ENCODE data around the gene PPP1R3D. TPM values are rescaled to one million over a fixed set of nuclear protein-coding genes. Genes with fewer than 3 reads are reported as not detected.
A peak's percentile ranks its signal among the peaks of the same experiment; 100 is the strongest.

PPP1R3D gene, protein sequence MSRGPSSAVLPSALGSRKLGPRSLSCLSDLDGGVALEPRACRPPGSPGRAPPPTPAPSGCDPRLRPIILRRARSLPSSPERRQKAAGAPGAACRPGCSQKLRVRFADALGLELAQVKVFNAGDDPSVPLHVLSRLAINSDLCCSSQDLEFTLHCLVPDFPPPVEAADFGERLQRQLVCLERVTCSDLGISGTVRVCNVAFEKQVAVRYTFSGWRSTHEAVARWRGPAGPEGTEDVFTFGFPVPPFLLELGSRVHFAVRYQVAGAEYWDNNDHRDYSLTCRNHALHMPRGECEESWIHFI
- total RNA-seq, result 1 to 10 TPM; 6.0 to 6.3 TPM

DNA sequence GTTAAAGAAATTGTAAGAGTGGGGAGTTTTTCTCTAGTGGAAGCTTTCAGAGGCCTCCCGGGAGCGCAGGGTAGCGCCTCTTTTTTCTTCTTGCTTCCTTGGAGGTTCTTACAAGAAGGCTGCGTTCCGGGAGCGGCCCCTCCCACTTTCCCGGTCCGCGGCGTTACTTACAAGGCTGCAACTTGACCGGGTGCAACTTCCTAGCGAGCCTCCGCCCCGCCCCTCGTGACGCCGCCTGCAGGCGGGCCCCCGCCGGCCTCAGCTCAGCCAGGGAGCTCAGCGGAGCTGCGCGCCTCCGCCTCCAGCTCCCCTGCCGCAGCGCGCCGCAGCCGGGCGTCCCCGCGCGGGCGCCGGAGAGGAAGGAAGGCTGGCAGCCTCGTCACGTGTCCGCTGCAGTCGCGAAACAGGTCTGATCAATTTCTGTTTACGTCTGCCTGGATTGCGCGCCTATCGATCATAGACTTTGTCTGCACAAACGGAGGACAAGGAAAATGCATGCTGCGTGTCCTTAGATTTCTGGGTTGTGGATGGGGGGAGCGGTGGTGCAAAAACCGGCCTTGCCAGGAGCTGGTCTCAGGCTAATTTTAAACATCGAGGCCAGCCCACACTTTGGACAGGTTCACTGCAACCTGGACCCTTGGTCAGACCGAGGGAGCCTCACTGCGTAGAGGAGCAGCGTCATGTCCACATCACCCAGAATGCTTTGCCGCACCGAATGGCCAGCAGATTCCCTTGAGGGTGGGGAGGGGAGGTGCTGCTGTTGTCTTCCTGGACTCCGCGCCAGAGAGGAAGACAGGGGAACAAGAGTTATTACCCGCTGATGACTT is at the start of gene PPP1R3D, which contains the start of gene FAM217B:
Gene PPP1R3D, minus strand, starts transcription at position 177 of the 827 bp plus-strand sequence. CDS start 374 bp downstream, outside the sequence.
Gene FAM217B, plus strand, starts transcription at position 261 of the 827 bp plus-strand sequence. CDS start 3,555 bp downstream, outside the sequence.
- H3K9me3 ChIP-seq, result no peaks in the 10 kb centered on the region
- peaks cover 43% of the 10 kb centered on the region for H3K4me1 ChIP-seq
- WGBS, 2 donors, result 0 to 1% methylated on average over 38 to 55 of the region's 57 CpGs
- DNase-seq, result peak; percentile 96 to 99 (median 98)
- H3K27ac ChIP-seq, result peak within 1 kb of the TSS; percentile 78 to 93 (median 91)
- peaks cover 2 to 5% of the 10 kb centered on the region in 2 donors for H3K36me3 ChIP-seq (replicated peaks in 1 of 2; ENCODE audit: insufficient read depth in 1 of 2, low read depth in 2 of 2)
- intact Hi-C loops (cut with DNase I), result no loop called here
- peak within 1 kb of the TSS; percentile 17 to 33 for H3K4me3 ChIP-seq
- TF ChIP-seq, protein P1, sequence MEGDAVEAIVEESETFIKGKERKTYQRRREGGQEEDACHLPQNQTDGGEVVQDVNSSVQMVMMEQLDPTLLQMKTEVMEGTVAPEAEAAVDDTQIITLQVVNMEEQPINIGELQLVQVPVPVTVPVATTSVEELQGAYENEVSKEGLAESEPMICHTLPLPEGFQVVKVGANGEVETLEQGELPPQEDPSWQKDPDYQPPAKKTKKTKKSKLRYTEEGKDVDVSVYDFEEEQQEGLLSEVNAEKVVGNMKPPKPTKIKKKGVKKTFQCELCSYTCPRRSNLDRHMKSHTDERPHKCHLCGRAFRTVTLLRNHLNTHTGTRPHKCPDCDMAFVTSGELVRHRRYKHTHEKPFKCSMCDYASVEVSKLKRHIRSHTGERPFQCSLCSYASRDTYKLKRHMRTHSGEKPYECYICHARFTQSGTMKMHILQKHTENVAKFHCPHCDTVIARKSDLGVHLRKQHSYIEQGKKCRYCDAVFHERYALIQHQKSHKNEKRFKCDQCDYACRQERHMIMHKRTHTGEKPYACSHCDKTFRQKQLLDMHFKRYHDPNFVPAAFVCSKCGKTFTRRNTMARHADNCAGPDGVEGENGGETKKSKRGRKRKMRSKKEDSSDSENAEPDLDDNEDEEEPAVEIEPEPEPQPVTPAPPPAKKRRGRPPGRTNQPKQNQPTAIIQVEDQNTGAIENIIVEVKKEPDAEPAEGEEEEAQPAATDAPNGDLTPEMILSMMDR (IDR thresholded peaks at IDR 0.05), result peak in 4 of 7 experiments; percentile 14 to 36 (median 26)
- peak; percentile 80 to 84 (median 81) for TF ChIP-seq POLR2A (IDR thresholded peaks at IDR 0.05)
- ATAC-seq, result peak; percentile 96
- H3K27me3 ChIP-seq, result no peaks in the 10 kb centered on the region

DNA sequence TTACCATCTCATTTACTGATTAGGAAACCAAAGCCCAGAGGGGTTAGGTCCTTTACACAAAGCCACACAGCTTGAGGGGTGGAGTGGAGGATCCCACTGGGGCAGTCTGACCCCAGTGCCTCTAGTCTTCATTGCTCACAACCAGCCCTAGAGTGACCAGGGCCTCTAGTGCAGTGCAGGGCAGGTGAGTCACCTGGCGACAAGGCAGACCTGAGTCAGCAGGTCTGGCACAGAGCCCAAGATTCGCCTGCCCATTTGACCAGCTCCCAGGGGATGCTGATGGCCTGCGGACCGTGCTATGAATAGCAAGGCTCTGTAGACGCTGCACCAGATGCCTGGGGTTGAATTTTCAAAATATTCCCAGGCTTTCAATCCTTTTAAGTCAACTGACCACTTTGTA is 48.0 kb upstream of the PPP1R3D start:
- H3K36me3 ChIP-seq (replicated peaks in 1 of 2; ENCODE audit: insufficient read depth in 1 of 2, low read depth in 2 of 2), result no peaks in the 10 kb centered on the region
- no peaks in the 10 kb centered on the region for H3K27me3 ChIP-seq
- H3K9me3 ChIP-seq, result no peaks in the 10 kb centered on the region
- no peaks in the 10 kb centered on the region for H3K4me1 ChIP-seq
- TF ChIP-seq POLR2A (IDR thresholded peaks at IDR 0.05), result no peak
- TF ChIP-seq, protein P1 (IDR thresholded peaks at IDR 0.05), result no peak
- no peak overlapping the region for H3K4me3 ChIP-seq
- WGBS, 2 donors, result 49 to 76% methylated on average over 2 to 5 of the region's 5 CpGs
- intact Hi-C loops (cut with DNase I), result no loop called here
- ATAC-seq (peak; percentile 38), DNase-seq (peak; percentile 39 to 88 (median 54))
- no peak overlapping the region for H3K27ac ChIP-seq

DNA sequence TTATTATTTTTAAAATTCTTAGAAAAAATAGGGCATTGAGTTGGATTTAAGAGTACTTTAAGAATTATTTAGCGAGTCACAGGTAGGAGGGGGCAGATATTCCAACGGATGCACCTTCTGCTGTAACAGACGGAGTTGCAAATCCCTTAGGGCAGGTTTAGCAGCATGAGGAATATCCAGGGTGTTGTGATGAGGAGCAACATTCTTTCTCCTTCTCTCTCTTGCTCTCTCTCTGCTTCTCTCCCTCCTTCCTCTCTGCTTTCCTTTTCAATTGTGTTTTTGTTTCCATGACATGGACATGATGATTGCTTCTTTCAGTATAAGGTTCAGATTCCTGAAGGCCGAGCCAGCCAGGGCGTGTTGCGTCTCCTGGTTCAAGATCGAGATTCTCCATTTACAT is 47.0 kb upstream of the PPP1R3D start:
- DNase-seq (no peak), ATAC-seq (no peak)
- intact Hi-C loops (cut with DNase I), result no loop called here
- H3K27me3 ChIP-seq, result no peaks in the 10 kb centered on the region
- TF ChIP-seq, protein P1 (IDR thresholded peaks at IDR 0.05), result no peak
- TF ChIP-seq POLR2A (IDR thresholded peaks at IDR 0.05), result no peak
- H3K36me3 ChIP-seq (replicated peaks in 1 of 2; ENCODE audit: insufficient read depth in 1 of 2, low read depth in 2 of 2), result no peaks in the 10 kb centered on the region
- H3K27ac ChIP-seq, result no peak overlapping the region
- no peak overlapping the region for H3K4me3 ChIP-seq
- no peaks in the 10 kb centered on the region for H3K9me3 ChIP-seq
- 88 to 89% methylated on average over 7 of the region's 7 CpGs for WGBS, 2 donors
- H3K4me1 ChIP-seq, result no peaks in the 10 kb centered on the region

DNA sequence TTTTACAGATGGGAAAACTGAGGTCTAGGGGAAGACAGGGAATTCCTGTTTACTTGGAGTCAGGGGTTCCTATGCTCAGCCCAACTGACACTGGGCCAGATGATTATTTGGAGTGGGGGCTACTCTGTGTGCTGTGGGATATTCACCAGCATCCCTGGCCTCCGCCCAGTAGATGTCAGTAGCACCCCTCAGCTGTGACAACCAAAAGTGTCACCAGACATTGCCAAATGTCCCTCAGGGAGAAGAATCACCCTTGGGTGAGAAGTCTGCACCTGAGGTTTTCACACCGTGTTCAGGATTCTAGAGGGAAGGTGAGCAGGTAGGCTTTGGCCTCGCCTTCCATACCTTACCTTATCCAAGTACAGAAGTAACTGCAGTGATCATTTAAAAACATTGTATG is 45.8 kb upstream of the PPP1R3D start:
- WGBS, 2 donors, result 94 to 100% methylated on average over 3 of the region's 3 CpGs
- H3K4me1 ChIP-seq, result no peaks in the 10 kb centered on the region
- ATAC-seq, result no peak
- no peak for DNase-seq
- no peaks in the 10 kb centered on the region for H3K36me3 ChIP-seq (replicated peaks in 1 of 2; ENCODE audit: insufficient read depth in 1 of 2, low read depth in 2 of 2)
- no peak overlapping the region for H3K4me3 ChIP-seq
- H3K27me3 ChIP-seq, result no peaks in the 10 kb centered on the region
- H3K9me3 ChIP-seq, result no peaks in the 10 kb centered on the region
- no peak overlapping the region for H3K27ac ChIP-seq
- intact Hi-C loops (cut with DNase I), result no loop called here
- TF ChIP-seq POLR2A (IDR thresholded peaks at IDR 0.05), result no peak
- TF ChIP-seq, protein P1 (IDR thresholded peaks at IDR 0.05), result no peak
